ENCODE results near the gene FRAS1.

The FRAS1 gene

DNA sequence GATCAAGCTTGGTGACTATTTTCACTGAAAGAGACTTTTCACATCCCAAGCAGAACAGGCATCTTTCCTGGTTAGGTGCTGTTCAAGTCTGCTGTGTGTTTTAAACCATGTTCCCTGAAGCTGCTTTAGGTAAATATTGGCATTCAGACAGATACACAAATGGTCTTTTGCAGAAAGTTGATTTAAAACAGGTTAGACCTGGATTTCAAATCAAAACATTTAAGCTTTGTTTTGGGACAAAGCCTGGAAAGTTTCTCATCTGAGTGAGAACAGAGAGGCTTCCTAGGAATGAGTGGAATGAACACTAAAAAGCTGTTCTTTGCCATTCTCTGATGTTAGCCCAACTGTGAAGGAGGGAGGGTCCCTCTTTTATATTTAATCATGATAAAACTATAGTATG lies 504.6 kb downstream of the FRAS1 start:
- no peak for DNase-seq

DNA sequence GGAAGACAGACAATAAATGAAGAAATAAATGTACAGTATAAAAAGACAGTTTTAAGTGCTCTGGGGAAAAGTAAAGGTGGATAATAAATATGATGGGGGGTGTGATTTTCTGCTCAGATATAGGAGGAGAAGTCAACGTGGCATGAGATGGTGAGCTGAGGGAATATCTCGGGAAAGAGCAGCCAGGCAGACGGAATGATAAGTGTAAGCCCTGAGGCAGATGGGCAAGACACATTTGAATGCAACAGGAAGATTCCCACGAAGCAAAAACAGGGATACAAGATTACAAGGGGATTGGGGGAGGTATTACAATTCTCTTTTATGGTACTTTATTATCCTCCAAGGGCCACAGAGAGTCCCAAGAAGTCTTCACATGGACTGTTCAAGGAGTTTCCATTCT lies 505.6 kb downstream of the FRAS1 start:
- no peak for DNase-seq

DNA sequence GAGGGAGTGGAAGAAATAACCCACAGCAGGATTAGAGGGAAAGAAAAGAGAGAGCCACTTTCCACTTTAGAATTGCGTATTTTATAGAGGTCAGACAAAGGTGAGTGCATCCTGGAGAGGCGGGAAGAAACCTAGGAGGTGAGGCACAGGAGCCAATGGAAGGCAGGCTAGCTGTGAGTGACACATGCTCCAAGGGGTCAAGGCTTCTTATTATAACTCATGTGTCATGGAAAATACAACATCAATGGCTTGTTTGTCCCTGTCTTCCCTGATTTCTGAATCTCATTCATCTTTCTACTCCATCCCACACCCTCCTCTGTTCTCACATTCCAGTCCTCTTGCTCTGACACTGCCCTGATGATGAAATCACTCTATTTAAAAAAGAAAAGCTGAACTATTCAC lies 508.8 kb downstream of the FRAS1 start:
- DNase-seq = no peak

DNA sequence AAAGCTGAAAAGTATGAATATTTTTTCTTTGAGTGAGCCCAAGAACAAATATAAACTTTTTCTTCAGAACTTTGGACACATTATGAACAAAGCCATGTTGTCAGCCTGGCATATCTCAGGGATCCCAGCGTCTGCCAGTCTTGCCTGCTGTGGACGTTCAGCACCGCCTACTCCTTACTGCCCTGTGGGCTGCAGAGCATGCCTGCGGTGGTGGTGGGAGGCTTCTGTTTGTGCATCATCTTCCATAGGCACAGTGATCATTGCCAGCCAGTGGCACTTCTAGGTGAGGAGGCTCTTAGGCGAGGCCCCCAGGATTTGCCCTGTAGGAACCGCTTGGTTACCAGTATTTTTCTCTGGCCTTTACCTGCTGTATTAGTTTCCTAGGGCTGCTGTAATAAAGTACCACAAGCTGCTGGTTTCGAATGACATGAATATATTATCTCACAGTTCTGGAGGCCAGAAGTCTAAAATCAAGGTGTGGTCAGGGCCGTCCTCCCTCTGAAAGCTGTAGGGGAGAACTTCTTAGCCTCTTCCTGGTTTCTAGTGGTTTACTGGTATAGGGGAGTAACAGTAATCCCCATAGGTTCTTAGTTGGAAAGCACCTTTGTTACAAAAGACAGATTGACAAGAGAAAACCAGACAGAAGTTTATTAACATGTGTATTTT lies 509.8 kb downstream of the FRAS1 start:
- no peak for DNase-seq

DNA sequence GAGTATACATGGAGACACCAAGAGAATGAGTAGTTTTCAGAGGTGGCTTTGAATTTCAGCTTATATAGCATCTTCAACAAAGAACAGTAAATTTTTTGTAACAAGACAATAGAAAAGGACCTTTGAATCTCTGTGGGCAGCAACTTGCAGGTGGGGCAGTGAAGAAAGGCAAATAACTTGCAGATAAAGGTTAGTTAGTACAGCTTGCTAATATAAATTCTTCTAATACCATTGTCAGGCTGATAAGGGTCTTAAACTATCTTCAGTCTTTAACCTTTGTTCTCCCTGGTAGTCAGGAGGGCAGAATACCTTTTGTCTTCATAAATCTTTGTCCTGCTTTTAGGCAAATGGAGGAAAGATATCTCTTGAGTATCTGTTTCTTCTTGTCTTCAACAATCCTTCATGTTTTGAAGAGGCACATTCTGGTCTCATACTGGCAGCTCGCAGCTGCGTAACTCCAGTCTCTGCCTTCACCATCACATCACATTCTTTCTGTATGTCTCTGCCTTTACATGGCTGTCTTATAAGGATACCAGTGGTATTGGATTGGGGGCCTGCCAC lies 510.5 kb downstream of the FRAS1 start:
- DNase-seq = no peak

DNA sequence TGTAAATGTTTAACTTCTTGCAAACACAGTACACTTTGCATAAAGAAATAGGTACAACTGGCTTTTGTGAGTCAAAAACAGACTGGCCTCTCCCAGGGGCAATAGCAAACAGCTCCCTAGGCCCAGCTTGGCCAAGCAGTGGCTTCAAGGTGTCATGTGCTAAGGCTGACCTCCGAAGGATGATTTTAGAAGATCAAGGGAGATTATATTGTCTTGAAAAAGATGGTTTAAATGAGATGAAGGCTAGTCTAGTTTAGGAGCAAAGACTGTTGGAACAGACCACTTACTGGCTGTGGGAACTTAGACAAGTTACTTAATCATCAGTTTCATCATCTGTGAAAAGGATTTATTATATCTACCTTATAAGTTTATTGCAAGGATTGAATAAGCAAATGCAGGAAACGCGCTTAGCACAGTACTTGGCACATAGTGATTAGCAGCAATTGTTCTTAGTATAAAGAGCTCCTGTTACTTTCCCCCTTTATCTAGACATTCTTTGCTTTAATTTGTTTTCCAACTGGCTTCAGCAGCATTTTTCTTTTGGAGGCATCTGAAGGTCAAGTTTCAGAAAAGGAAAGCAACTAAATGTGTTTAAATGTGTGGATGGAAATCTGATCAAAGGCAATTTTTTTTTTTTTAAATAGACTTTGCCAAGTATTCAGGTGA lies 511.6 kb downstream of the FRAS1 start:
- no peak for DNase-seq

DNA sequence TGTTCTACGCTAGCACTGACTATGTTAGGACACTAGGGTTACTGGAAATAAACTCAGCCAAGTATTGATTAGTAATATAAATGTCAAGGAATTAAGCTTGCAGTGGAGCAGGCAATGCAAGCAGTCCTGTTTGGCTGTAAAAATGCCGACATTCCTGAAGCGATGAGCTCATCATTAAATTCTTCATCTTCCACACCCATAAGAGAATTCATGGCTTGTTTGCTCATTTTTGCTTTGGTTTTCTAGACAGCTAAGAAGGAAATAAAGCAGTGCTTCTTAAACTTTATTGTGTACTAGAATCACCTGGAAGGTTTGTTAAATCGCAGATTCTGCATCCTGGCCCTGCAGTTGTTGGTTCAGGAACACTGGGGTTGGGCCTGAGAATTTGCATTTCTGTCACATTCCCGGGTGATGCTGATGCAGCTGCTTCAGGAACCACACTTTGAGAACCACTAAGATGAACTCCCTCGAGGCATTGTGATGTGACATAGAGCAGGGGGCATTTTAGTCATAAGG lies 512.2 kb downstream of the FRAS1 start:
- DNase-seq = no peak

DNA sequence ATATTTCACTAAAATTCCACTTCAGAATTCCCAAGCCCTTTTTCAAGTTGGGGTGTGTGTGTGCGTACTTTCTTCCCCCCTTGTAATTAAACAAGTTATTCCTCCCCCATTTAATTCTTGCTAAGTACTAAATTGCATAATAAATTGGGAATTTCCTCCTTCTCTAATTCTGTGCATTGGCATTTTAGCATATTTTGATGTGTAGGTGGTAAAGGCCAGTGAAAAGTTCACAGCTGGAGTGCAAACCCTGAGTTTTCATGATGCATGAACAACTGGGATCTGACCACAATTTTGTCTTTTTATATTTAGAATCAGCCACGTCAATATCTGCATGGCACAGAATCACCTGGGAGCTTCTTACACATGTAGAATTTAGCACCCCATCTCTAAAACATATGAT lies 513.0 kb downstream of the FRAS1 start:
- no peak for DNase-seq

DNA sequence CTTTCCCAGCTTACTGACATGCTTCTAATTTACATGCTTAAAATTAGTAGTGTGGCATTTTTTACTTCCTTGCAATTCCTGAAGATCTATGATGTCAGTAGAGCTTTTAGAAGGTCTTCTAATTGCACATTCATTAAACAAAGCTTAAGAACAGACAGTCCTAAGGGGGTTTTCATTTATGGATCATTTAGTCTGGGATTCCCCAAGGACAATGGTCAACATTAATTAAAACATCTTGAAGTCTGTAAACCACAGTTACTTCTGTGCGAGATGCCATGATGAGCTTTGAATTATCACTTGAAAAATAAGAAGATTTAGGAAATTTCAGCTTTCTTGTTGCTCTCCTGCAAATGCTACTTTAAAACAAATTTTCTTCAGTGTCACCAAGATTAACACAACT lies 514.7 kb downstream of the FRAS1 start:
- no peak for DNase-seq

DNA sequence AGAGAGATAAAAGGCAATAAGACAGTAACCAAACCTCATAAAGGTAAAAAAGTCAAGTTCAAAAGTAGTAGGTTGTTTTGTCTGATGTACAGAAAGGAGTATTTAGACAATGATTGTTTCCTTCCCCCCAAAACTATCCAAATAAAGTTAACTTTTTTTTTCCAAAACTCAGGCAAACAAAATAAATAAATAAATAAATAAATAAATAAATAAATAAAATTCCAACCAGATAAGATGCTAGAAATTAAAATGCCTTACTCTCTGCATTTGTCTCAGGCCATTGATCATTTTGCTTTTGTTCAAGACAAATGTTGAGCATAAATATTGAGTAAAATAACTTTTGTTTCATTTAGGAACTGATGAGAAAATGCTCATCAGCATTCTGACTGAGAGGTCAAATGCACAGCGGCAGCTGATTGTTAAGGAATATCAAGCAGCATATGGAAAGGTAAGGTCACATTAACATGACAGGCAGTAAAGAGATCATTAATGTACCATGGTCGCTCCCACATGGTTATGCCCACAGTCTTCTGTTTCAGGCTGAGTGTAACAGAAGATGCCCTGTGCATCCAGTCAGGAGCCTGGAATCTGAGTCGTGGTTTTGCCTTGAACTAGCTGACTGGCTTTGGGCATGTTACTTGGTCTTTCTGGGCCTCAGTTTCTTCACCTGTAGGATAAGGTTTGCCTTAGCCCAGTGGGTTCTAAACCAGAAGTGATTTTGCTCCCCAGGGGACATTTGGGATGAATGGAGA lies 521.7 kb downstream of the FRAS1 start:
- no peak for DNase-seq

DNA sequence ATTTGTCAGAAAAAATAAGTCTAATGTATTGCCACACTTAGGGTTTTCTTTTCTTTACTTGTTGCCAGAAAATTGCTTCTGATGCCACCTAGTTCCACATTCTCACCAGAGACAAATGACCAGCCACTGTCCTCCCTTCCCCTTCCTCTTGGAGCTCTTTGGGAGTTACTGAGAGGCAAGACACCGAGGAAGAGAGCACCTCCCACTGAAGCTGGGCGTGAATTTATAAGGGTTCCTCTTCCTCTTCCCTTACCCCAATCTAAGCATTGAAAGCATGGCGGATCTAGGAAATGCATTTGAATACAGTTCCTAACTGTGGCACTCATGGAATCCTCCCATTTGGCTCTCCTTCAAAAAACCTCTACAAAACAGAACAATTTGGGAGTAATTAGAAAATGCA lies 524.5 kb downstream of the FRAS1 start:
- DNase-seq = no peak

DNA sequence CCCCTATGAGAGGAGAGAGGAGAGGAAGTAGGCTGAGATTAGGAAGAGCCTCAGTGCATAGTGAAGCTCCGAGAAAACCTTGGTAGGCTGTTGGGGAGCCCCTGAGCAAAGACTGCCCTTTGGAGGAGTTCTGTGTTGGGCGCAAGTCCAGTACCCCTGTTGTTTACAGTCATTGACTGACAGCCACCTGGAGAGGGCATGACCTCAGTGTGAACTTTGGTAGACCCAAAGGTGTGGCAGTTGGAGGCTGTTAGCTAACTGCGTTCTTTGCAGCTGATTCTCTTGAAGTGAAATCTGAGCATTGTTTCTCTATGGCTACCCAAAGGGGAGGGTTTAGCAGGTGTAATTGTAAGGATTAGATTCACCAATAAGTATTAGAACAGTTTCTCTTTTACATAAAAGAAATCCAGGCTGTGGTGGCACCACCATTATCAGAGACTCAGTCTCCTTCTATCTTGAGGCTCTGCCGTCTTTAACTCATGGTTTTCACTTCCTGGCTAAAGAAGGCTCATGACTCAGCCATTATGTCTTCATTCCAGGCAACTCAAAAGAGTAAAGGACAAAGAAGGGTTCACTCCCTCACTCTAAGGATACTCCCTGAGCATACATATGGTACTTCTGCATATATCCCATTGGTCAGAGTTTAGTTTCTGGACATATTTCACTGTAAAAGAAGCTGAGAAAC lies 527.9 kb downstream of the FRAS1 start:
- no peak for DNase-seq

DNA sequence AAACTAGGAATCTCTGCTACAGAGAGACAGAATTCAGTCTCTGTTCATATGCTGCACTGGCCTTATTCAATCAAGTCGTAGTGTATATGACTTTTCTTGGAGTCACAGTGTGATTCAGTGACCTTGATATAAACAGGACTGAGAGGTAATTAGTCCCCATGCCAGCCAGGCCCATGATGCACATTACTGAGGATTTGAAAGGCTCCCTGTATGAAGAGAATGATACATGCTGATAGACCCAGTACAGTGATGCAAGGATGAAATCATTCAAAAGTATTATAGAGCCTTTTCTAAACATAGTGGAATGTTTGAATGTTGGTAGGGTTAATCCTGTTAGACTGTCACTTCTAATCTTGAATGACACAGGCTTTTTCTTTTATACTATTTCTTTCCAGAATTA lies 528.5 kb downstream of the FRAS1 start:
- no peak for DNase-seq

DNA sequence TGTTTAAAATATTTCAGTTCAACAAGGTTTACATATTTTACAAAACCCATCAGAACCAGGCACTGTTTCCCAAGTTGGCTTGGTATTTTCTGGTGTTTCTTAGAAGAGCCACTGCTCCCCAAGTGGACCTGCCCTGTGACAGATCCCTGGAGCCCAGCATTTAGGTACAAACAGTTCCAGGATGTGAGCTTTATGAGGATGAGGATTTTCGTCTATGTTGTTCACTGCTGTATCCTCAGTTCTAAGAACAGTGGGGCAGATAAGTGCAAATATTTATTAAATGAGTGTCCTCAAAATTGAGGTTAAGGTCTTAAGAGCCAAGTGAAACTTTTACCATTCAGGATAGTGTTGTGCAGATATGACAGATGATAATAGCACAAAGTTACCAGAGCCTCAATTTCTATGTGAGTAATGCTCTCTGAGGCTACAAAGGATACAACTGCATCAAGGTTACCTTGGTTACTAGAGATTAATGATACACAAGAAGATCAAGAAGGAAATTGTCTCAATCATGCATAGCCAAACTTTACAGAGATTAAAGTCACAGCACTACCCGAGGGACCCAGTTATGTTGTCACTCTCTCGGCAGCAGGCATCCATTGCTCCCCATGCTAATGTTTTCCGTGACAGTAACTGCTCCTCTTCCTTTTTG lies 531.9 kb downstream of the FRAS1 start:
- DNase-seq = no peak

DNA sequence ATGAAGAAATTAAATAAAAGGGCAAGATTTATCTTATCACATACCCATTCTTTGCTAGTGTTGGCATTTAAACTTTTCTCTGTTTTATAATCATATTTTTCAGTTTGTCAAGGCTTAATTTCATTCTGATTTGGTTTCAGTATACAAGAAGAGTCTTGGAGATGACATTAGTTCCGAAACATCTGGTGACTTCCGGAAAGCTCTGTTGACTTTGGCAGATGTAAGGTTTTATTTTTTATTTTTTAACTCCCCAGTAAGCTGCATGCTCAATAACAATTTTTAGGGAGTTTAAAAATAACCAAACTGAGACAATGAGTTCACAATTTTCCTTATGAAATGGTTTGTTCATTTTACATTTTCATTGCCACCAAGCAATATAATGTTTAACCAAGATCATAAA lies 534.3 kb downstream of the FRAS1 start:
- DNase-seq = no peak

DNA sequence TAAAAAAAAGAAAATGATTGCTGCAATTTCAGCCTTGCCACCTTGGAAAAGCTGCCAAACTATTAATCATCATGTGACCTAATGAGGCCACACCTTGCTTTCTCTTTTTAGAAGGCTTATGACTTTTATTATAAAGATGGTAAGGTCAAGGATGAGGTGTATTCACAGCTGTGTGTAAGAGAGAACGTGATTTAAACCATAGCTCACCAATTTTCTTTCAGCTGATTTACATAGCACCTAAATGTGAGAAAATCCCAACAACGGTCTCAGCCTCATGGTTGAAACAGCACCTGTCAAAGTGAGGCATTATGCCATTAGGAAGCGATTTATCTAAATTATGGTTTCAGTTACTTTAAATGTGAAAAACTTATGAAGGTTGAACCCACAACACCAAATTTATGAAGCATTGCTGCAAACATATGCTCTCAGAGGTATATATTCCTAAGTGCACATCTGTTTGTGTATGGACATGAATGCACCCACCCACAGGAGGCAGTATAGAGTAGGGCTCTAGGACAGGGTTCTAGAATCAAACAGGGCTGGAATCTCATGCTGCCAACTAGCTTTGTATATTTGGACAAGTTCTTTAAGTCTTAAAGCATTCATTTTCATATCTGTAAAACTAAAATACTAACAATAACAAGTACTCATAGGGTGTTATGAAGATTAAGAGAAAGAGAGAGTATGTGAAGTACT lies 535.1 kb downstream of the FRAS1 start:
- DNase-seq = no peak

Data from NCI-H1417 treated with DMSO at 0.1 percent for 48 hours (cell line).